Tibial nerve (tissue), 4 donors: ENCODE measurements around the gene SNAP29. TPM values are rescaled to one million over a fixed set of nuclear protein-coding genes. Genes with fewer than 3 reads are reported as not detected.

Experiments
- DNase-seq, 2 donors: peaks; one replicate each; pipeline ENCODE4 v3.0.0-alpha.2; 2019; ENCODE audit warnings: low spot score in 2 of 2
- H3K27ac ChIP-seq, 4 donors: fragments of 200-600 bp; sonication (generic) in 3 of 4; one replicate each; pipeline ENCODE4 v1.5.1; 2017 to 2019; ENCODE audit warnings: mild to moderate bottlenecking in 1 of 4
- H3K27me3 ChIP-seq, 2 donors: fragments of 200-600 bp; sonication (generic) in 1 of 2; one replicate each; pipeline versions ENCODE4 v1.5.1 to v1.6.0; 2017 to 2019
- H3K36me3 ChIP-seq, 3 donors: fragments of 200-600 bp; sonication (generic); one replicate each; pipeline ENCODE4 v1.5.1; 2018 to 2019
- H3K4me1 ChIP-seq, 4 donors: fragments of 200-600 bp; sonication (generic) in 3 of 4; one replicate each; pipeline ENCODE4 v1.5.1; 2017 to 2019
- H3K4me3 ChIP-seq, 4 donors: fragments of 200-600 bp; sonication (generic) in 3 of 4; one replicate each; pipeline ENCODE4 v1.5.1; 2017 to 2019; ENCODE audit warnings: mild to moderate bottlenecking in 1 of 4, moderate library complexity in 1 of 4
- H3K9me3 ChIP-seq, 4 donors: fragments of 200-600 bp; sonication (generic) in 3 of 4; one replicate each; pipeline ENCODE4 v1.5.1; 2017 to 2019
- CTCF ChIP-seq, 5 experiments: fragments of 200-600 bp in 3 of 5; fragments of 450-650 bp in 2 of 5; sonication (generic) in 3 of 5; IDR thresholded peaks; one replicate each; pipeline ENCODE4 v1.5.1; 2016 to 2019; ENCODE audit warnings: antibody characterized with exemption in 5 of 5, mild to moderate bottlenecking in 3 of 5, moderate library complexity in 2 of 5
- EP300 ChIP-seq, 2 donors: sonication (generic); formaldehyde crosslinking; IDR thresholded peaks; one replicate each; pipeline ENCODE4 v1.6.1; 2017; ENCODE audit warnings: antibody characterized with exemption in 2 of 2, mild to moderate bottlenecking in 1 of 2
- POLR2A ChIP-seq, 2 donors: fragments of 450-650 bp; IDR thresholded peaks; one replicate each; pipeline ENCODE4 v1.6.1; 2017; ENCODE audit warnings: antibody characterized with exemption in 2 of 2, mild to moderate bottlenecking in 2 of 2, moderate library complexity in 2 of 2
- WGBS, 2 donors: methylation state at CpG; one replicate each; pipeline ENCODE4 v1.1.5; 2018; 5-methylcytosine and 5-hydroxymethylcytosine counted together
- total RNA-seq, 4 donors: library from RNA; depleted of rRNA; stranded (reverse); fragments of >200 nt; gene quantifications; one replicate each; pipeline ENCODE4 v1.1.0, GENCODE V29; 2016

The SNAP29 gene
- total RNA-seq, 4 donors from 2014 or later: 18.3 to 36.1 (median 19.6) TPM

DNA sequence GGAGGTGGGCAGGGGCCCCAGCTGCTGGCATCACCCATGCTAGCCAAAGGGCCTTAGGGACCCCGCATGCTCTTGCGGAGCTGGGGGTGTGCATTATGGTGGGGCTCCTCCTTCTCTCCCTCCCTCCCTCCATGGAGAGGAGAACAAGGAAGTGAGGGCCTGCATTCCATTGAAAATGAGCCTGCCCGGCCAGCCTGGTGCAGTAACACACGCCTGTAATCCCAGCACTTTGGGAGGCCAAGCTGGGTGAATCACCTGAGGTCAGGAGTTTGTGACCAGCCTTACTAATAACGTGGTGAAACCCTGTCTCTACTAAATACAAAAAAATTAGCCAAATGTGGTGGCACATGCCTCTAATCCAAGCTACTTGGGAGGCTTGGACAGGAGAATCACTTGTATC lies 22.4 kb downstream of the SNAP29 start:
- Histone ChIP-seq H3K4me1 (peaks cover 0 to 9% (median 0%) of the 10 kb centered on the region in 4 donors), H3K27ac (no peak overlapping the region), H3K36me3 (peaks cover 5 to 71% (median 6%) of the 10 kb centered on the region in 3 donors), H3K4me3 (no peak overlapping the region), H3K27me3 (no peaks in the 10 kb centered on the region), H3K9me3 (no peaks in the 10 kb centered on the region)
- TF ChIP-seq POLR2A (IDR thresholded peaks at IDR 0.05) (no peak), EP300 (IDR thresholded peaks at IDR 0.05) (no peak), CTCF (IDR thresholded peaks at IDR 0.05) (no peak)
- 74 to 88% methylated on average over 5 of the region's 5 CpGs for WGBS, 2 donors
- DNase-seq: no peak

GRCh38 chr22:20881869-20882815 lies 23.3 kb downstream of the SNAP29 start:
- 89 to 90% methylated on average over 9 of the region's 9 CpGs for WGBS, 2 donors
- no peak for TF ChIP-seq CTCF (IDR thresholded peaks at IDR 0.05)
- TF ChIP-seq EP300 (IDR thresholded peaks at IDR 0.05): no peak
- TF ChIP-seq POLR2A (IDR thresholded peaks at IDR 0.05): no peak

DNA sequence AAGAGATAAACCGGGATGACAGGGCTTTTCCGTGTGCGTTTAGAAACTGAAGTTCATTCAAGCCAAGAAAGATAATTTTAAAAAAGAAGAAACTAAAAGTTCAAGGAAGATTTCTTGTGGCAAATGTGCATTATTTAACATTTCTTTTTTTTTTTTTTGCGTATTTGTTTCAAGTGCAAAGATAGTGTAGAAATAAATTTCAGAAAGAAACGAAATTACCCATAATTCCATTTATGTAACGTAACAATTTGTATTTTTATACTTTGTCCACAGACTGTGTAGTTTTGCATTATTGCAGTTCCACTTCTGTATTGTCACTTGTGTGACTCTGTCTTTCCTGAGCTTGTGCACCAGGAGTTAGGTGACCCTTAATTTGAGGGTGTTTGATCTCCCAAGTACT lies 24.0 kb downstream of the SNAP29 start:
- no peaks in the 10 kb centered on the region for H3K27me3 ChIP-seq
- H3K9me3 ChIP-seq: no peaks in the 10 kb centered on the region
- 89 to 91% methylated on average over 6 of the region's 6 CpGs for WGBS, 2 donors
- TF ChIP-seq EP300 (IDR thresholded peaks at IDR 0.05) (no peak), POLR2A (IDR thresholded peaks at IDR 0.05) (no peak), CTCF (IDR thresholded peaks at IDR 0.05) (no peak)
- H3K4me1 ChIP-seq: peaks cover 0 to 9% (median 0%) of the 10 kb centered on the region in 4 donors
- no peak overlapping the region for H3K4me3 ChIP-seq
- peaks cover 5 to 72% (median 6%) of the 10 kb centered on the region in 3 donors for H3K36me3 ChIP-seq
- no peak for DNase-seq
- no peak overlapping the region for H3K27ac ChIP-seq

More at GRCh38 chr22:20881869-20882815, 23.3 kb downstream of the SNAP29 start:
- Histone ChIP-seq H3K9me3 (no peaks in the 10 kb centered on the region), H3K27ac (no peak overlapping the region), H3K4me3 (no peak overlapping the region), H3K27me3 (no peaks in the 10 kb centered on the region), H3K4me1 (peaks cover 0 to 9% (median 0%) of the 10 kb centered on the region in 4 donors), H3K36me3 (peaks cover 5 to 72% (median 6%) of the 10 kb centered on the region in 3 donors)
- no peak for DNase-seq

DNA sequence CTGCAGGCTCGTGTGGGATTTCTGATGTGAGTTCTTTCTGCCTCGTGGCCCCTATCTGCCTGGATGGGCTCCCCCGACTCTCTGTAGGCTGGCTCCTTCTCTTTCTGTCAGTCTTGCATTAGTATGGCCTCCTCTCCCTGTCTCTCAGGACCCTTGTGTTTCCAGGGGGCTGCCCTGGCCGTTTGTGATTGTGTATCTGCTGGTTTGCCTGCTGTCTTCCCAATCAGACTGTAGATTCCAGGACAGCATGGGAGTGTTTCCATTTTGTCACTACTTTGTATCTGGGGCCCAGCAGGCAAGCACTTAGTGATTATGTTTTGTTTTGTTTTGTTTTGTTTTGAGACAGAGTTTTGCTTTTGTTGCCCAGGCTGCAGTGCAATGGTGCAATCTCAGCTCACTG lies 25.6 kb downstream of the SNAP29 start:
- H3K27me3 ChIP-seq: no peaks in the 10 kb centered on the region
- TF ChIP-seq POLR2A (IDR thresholded peaks at IDR 0.05): no peak
- TF ChIP-seq EP300 (IDR thresholded peaks at IDR 0.05): no peak
- no peak for TF ChIP-seq CTCF (IDR thresholded peaks at IDR 0.05)
- no peak overlapping the region for H3K27ac ChIP-seq
- WGBS, 2 donors: 68 to 74% methylated on average over 4 of the region's 4 CpGs
- DNase-seq: no peak
- peaks cover 6 to 81% (median 7%) of the 10 kb centered on the region in 3 donors for H3K36me3 ChIP-seq
- no peaks in the 10 kb centered on the region for H3K9me3 ChIP-seq
- H3K4me3 ChIP-seq: no peak overlapping the region
- H3K4me1 ChIP-seq: peaks cover 0 to 9% (median 0%) of the 10 kb centered on the region in 4 donors

DNA sequence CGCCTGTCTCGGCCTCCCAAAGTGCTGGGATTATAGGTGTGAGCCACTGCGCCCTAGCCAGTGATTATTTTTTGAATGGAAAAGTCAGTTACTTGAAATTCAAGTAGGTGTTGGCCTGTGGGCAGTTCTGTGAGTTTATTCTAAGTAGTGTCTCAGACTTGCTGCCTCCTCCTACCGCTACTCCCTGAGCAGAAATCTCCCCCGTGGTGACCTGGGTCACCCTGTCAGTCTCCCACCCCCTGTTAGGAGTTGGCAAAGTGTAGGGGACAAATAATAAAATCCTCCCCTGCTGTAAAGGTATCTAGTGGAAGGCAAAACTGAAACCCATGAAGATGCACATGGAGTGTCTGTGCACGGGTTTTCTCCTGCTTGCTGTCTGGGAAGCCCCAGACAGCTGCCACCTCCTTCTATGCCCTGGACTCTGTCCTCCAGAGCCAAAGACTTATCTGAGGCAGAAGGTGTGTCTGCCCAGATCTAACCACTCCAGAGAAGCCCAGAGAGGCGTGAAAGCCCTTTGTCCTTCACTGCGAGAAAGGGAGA lies 26.3 kb downstream of the SNAP29 start:
- peaks cover 6 to 87% (median 7%) of the 10 kb centered on the region in 3 donors for H3K36me3 ChIP-seq
- WGBS, 2 donors: 72 to 80% methylated on average over 8 of the region's 8 CpGs
- H3K27me3 ChIP-seq: no peaks in the 10 kb centered on the region
- H3K4me1 ChIP-seq: peaks cover 0 to 9% (median 0%) of the 10 kb centered on the region in 4 donors
- DNase-seq: no peak
- H3K27ac ChIP-seq: peak overlapping the region in 2 of 4 donors; percentile 52 to 58
- no peak overlapping the region for H3K4me3 ChIP-seq
- no peaks in the 10 kb centered on the region for H3K9me3 ChIP-seq
- TF ChIP-seq CTCF (IDR thresholded peaks at IDR 0.05): no peak
